ENCODE measurements around the gene DRC7. TPM values are rescaled to one million over a fixed set of nuclear protein-coding genes. Genes with fewer than 3 reads are reported as not detected.

DRC7 gene
- polyA plus RNA-seq, 1 donor from 2014 or later: 1.4 TPM

- no peaks in the 10 kb centered on the region for H4K20me1 ChIP-seq (ENCODE audit: insufficient read depth)
- no peak overlapping the region for H3K4me3 ChIP-seq (ENCODE audit: low read length)
- no peaks in the 10 kb centered on the region for H3K9me2 ChIP-seq (ENCODE audit: insufficient read depth, low read length)
- H2AFZ ChIP-seq (ENCODE audit: low read depth, low read length): no peak overlapping the region
- TF ChIP-seq TAF1 (IDR thresholded peaks at IDR 0.05; ENCODE audit: low read depth) (no peak), MXI1 (conservative IDR thresholded peaks at IDR 0.05; ENCODE audit: poor library complexity, severe bottlenecking) (no peak), REST (IDR thresholded peaks at IDR 0.05; ENCODE audit: borderline replicate concordance) (no peak), SMC3 (conservative IDR thresholded peaks at IDR 0.05; ENCODE audit: poor library complexity) (no peak), RAD21 (conservative IDR thresholded peaks at IDR 0.05) (no peak), EZH2 (IDR thresholded peaks at IDR 0.05; ENCODE audit: borderline replicate concordance, insufficient read depth, low read length, poor library complexity, severe bottlenecking) (no peak), EP300 (conservative IDR thresholded peaks at IDR 0.05; ENCODE audit: poor library complexity, severe bottlenecking) (no peak), POLR2AphosphoS5 (IDR thresholded peaks at IDR 0.05) (no peak)
- TF ChIP-seq, protein P1, sequence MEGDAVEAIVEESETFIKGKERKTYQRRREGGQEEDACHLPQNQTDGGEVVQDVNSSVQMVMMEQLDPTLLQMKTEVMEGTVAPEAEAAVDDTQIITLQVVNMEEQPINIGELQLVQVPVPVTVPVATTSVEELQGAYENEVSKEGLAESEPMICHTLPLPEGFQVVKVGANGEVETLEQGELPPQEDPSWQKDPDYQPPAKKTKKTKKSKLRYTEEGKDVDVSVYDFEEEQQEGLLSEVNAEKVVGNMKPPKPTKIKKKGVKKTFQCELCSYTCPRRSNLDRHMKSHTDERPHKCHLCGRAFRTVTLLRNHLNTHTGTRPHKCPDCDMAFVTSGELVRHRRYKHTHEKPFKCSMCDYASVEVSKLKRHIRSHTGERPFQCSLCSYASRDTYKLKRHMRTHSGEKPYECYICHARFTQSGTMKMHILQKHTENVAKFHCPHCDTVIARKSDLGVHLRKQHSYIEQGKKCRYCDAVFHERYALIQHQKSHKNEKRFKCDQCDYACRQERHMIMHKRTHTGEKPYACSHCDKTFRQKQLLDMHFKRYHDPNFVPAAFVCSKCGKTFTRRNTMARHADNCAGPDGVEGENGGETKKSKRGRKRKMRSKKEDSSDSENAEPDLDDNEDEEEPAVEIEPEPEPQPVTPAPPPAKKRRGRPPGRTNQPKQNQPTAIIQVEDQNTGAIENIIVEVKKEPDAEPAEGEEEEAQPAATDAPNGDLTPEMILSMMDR (IDR thresholded peaks at IDR 0.05; ENCODE audit: poor library complexity, severe bottlenecking): no peak
- H3F3A ChIP-seq (ENCODE audit: insufficient read depth, low read length, poor library complexity, severe bottlenecking): no peaks in the 10 kb centered on the region
- H3K27ac ChIP-seq (ENCODE audit: low read length): no peak overlapping the region
- H3K9me3 ChIP-seq (ENCODE audit: low read length): no peaks in the 10 kb centered on the region
- H3K36me3 ChIP-seq (ENCODE audit: insufficient read depth, low read length): no peaks in the 10 kb centered on the region
- H3K79me2 ChIP-seq (replicated peaks; ENCODE audit: insufficient read depth, low read length): no peaks in the 10 kb centered on the region
- H3K4me2 ChIP-seq (ENCODE audit: low read length): no peak overlapping the region
- H3K9ac ChIP-seq (ENCODE audit: low read length): no peak overlapping the region
- no peaks in the 10 kb centered on the region for H3K27me3 ChIP-seq (ENCODE audit: insufficient read depth, low read depth, low read length)
Observed at GRCh38 chr16:57747091-57747490, 52.5 kb downstream of the DRC7 start.

DNA sequence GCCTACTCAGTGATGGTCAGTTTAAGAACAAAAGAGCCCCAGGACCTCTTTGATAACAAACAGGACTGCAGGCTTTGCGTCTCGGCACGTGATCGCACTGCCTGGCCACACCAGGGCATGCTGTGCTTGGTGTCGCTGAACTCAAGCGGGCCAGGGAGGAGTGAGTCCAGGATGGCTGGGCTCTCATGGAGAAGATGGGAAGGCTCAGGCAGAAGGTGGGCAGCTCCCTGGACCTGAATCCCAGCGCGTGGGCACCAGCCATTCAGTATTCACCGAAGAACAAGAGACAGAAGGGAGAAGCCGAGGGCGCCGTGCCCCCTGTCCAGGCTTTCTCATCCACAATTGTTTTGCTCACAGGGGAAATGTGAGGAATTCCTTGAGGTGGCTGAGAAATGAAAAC is 52.9 kb downstream of the DRC7 start:
- no peak overlapping the region for H3K4me2 ChIP-seq (ENCODE audit: low read length)
- no peaks in the 10 kb centered on the region for H3K9me3 ChIP-seq (ENCODE audit: low read length)
- no peaks in the 10 kb centered on the region for H4K20me1 ChIP-seq (ENCODE audit: insufficient read depth)
- no peaks in the 10 kb centered on the region for H3K9me2 ChIP-seq (ENCODE audit: insufficient read depth, low read length)
- H3F3A ChIP-seq (ENCODE audit: insufficient read depth, low read length, poor library complexity, severe bottlenecking): no peaks in the 10 kb centered on the region
- no peaks in the 10 kb centered on the region for H3K27me3 ChIP-seq (ENCODE audit: insufficient read depth, low read depth, low read length)
- no peak overlapping the region for H3K27ac ChIP-seq (ENCODE audit: low read length)
- no peak overlapping the region for H3K4me3 ChIP-seq (ENCODE audit: low read length)
- H3K79me2 ChIP-seq (replicated peaks; ENCODE audit: insufficient read depth, low read length): no peaks in the 10 kb centered on the region
- TF ChIP-seq EZH2 (IDR thresholded peaks at IDR 0.05; ENCODE audit: borderline replicate concordance, insufficient read depth, low read length, poor library complexity, severe bottlenecking) (no peak), TAF1 (IDR thresholded peaks at IDR 0.05; ENCODE audit: low read depth) (no peak), POLR2AphosphoS5 (IDR thresholded peaks at IDR 0.05) (no peak), RAD21 (conservative IDR thresholded peaks at IDR 0.05) (no peak), REST (IDR thresholded peaks at IDR 0.05; ENCODE audit: borderline replicate concordance) (no peak), MXI1 (conservative IDR thresholded peaks at IDR 0.05; ENCODE audit: poor library complexity, severe bottlenecking) (no peak), EP300 (conservative IDR thresholded peaks at IDR 0.05; ENCODE audit: poor library complexity, severe bottlenecking) (no peak), SMC3 (conservative IDR thresholded peaks at IDR 0.05; ENCODE audit: poor library complexity) (no peak)
- TF ChIP-seq, protein P1 (IDR thresholded peaks at IDR 0.05; ENCODE audit: poor library complexity, severe bottlenecking): no peak
- H3K36me3 ChIP-seq (ENCODE audit: insufficient read depth, low read length): no peaks in the 10 kb centered on the region
- no peak overlapping the region for H3K9ac ChIP-seq (ENCODE audit: low read length)
- no peak overlapping the region for H2AFZ ChIP-seq (ENCODE audit: low read depth, low read length)

Measured in neural cell (in vitro differentiated cells).